ENCODE results near the gene METTL8.
"Not testable (repeated sequence)": the region's sequence is repeated elsewhere in the genome, so short reads cannot be mapped to it uniquely, and the experiment has no call there.

Gene METTL8

DNA sequence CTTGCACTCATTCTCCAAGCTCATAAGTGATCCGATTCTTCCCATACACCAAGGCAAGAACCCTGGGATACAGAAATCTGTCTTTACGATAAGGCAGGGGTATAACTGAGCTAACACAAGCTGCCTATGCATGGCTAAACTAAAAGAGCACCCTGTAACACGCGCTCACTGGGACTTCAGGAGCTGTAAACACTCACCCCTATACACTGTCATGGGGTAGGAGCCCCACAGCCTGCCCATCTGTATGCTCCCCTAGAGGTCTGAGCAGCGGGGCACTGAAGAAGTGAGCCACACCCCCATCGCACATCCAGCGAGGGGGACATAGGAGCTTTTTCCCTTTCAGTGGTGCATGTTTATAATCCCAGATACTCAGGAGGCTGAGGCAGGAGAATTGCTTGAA lies 46.7 kb downstream of the METTL8 start:
- TF ChIP-seq, protein P1, sequence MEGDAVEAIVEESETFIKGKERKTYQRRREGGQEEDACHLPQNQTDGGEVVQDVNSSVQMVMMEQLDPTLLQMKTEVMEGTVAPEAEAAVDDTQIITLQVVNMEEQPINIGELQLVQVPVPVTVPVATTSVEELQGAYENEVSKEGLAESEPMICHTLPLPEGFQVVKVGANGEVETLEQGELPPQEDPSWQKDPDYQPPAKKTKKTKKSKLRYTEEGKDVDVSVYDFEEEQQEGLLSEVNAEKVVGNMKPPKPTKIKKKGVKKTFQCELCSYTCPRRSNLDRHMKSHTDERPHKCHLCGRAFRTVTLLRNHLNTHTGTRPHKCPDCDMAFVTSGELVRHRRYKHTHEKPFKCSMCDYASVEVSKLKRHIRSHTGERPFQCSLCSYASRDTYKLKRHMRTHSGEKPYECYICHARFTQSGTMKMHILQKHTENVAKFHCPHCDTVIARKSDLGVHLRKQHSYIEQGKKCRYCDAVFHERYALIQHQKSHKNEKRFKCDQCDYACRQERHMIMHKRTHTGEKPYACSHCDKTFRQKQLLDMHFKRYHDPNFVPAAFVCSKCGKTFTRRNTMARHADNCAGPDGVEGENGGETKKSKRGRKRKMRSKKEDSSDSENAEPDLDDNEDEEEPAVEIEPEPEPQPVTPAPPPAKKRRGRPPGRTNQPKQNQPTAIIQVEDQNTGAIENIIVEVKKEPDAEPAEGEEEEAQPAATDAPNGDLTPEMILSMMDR (IDR thresholded peaks at IDR 0.05; ENCODE audit: borderline replicate concordance, control extremely low read depth, extremely low read depth, insufficient read depth, missing control alignments) = no peak
- DNase-seq (ENCODE audit: low spot score) = no peak
- in situ Hi-C loops (cut with MboI; ENCODE audit: low sequenced_read_pairs, unreplicated experiment) = no loop called here

DNA sequence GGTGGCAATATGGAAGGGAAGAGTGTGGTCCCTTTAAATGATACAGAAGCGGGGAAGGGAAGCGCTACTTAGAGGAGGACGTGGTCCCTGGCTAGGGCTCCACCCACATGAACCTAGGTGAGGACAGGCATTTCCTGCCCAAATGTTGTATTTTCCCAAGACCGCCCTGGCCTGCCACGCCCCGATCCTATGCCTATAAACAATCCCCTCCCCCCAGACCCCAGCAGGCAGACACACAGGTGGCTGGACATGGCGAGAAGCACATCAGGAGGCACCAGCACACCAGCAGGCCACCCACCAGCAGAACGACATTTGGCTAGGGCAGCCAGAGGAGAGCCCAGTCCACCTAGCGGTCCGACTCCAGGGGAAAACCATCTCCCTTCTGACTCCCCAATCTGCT lies 47.2 kb downstream of the METTL8 start:
- TF ChIP-seq, protein P1 (IDR thresholded peaks at IDR 0.05; ENCODE audit: borderline replicate concordance, control extremely low read depth, extremely low read depth, insufficient read depth, missing control alignments) = no peak
- DNase-seq (ENCODE audit: low spot score) = no peak
- in situ Hi-C loops (cut with MboI; ENCODE audit: low sequenced_read_pairs, unreplicated experiment) = no loop called here

DNA sequence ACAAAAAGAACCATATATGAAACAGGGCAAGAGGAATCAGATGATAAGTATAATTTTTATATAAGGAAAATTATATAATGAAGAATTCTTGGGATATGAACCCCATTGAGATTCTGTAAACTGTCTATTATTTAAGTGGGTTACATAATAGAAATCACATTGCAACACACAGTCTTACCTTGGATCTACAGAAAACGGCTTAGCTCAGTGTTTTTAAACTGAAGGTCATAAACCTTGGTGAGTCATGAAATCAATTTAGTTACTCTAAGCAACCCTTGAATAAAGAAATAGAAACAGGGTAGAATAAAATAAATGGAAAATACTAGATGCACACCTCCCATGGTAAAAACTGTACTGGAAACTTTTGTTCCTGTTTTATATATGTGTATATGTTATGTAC lies 50.7 kb downstream of the METTL8 start:
- TF ChIP-seq, protein P1 (IDR thresholded peaks at IDR 0.05; ENCODE audit: borderline replicate concordance, control extremely low read depth, extremely low read depth, insufficient read depth, missing control alignments) = no peak
- in situ Hi-C loops (cut with MboI; ENCODE audit: low sequenced_read_pairs, unreplicated experiment) = no loop called here
- DNase-seq (ENCODE audit: low spot score) = no peak

DNA sequence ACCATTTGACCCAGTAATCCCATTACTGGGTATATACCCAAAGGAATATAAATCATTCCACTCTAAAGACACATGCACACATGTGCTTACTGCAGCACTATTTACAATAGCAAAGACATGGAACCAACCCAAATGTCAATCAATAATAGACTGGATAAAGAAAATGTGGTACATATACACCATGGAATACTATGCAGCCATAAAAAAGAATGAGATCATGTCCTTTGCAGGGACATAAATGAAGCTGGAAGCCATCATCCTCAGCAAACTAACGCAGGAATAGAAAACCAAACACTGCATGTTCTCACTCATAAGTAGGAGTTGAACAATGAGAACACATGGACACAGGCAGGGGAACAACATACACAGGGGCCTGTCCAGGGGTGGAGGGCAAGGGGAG lies 51.6 kb downstream of the METTL8 start:
- in situ Hi-C loops (cut with MboI; ENCODE audit: low sequenced_read_pairs, unreplicated experiment); DNase-seq (ENCODE audit: low spot score): not testable (repeated sequence)

DNA sequence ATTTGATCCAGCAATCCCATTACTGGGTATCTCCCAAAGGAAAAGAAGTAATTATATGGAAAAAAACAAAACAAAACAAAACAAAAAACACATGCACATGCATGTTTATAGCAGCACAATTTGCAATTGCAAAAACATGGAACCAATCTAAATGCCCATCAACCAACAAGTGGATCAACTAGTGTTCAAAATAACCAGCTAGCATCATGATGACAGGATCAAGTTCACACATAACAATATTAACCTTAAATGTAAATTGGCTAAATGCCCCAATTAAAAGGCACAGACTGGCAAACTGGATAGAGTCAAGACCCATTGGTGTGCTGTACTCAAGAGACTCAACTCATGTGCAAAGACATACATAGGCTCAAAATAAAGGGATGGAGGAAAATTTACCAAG lies 55.9 kb downstream of the METTL8 start:
- DNase-seq (ENCODE audit: low spot score); in situ Hi-C loops (cut with MboI; ENCODE audit: low sequenced_read_pairs, unreplicated experiment): not testable (repeated sequence)

DNA sequence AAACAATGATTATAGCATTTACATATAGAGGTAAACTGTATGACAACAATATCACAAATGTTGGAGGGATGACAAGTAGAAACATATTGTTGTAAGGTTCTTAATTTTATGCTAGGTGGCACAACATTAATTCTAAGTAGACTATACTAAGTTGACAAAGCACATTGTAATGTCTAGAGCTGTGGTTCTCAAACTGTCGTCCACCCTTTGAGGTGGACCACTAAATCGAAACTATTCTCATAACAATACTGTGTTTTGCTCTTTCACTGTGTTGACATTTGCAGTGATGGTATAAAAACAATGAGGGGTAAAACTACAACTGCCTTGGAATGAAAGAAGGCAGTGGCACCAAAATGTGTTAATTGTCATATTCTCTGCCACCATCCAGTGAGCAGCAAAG lies 66.1 kb downstream of the METTL8 start:
- in situ Hi-C loops (cut with MboI; ENCODE audit: low sequenced_read_pairs, unreplicated experiment) = no loop called here
- TF ChIP-seq, protein P1 (IDR thresholded peaks at IDR 0.05; ENCODE audit: borderline replicate concordance, control extremely low read depth, extremely low read depth, insufficient read depth, missing control alignments) = no peak
- no peak for DNase-seq (ENCODE audit: low spot score)

DNA sequence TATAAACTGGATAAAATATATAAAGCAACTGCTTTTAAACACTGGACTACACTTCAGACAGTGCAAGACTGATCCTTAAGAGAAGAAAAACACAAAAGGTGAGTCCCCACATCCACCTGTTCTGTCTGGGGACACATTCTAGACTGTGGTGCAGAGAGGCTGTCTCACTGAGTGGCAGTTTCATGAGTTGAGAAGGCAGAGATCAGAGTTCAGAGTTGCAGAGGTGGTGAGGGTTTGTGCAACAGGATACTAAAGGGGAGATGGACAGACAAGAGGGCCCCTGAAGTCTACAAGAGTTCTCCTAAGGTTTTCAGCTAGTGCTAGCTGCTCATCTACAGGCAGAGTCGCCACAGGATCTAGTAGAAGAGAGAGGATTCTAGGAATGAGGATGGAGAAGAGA lies 68.0 kb downstream of the METTL8 start:
- DNase-seq (ENCODE audit: low spot score) = no peak
- TF ChIP-seq, protein P1 (IDR thresholded peaks at IDR 0.05; ENCODE audit: borderline replicate concordance, control extremely low read depth, extremely low read depth, insufficient read depth, missing control alignments) = no peak
- in situ Hi-C loops (cut with MboI; ENCODE audit: low sequenced_read_pairs, unreplicated experiment) = no loop called here

DNA sequence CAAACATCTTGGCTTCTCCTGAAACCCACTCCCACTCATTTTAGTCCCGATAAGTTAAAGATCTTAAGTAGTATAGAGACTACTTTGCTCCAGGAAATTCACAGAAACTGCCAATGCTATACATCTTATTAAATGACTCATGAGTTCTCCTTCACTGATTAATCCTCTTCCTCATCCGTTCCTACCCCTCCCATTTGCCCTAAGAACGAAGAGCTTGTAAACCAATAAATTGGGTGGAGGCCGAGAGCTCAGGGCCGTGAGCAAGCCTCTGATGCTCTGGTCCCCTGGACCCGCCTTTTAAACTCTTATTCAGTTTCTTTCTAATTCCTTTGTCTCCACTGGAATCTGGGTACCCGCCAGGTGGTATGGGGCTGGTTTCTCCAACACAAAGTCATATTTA lies 68.6 kb downstream of the METTL8 start:
- in situ Hi-C loops (cut with MboI; ENCODE audit: low sequenced_read_pairs, unreplicated experiment) = no loop called here
- TF ChIP-seq, protein P1 (IDR thresholded peaks at IDR 0.05; ENCODE audit: borderline replicate concordance, control extremely low read depth, extremely low read depth, insufficient read depth, missing control alignments) = no peak
- DNase-seq (ENCODE audit: low spot score) = no peak
